PC-9 (cell line): ENCODE results near the gene L3HYPDH.

Experiments
- EZH2 ChIP-seq: fragments of 200-600 bp; sonication (generic); IDR thresholded peaks from 2 replicates; pipeline ENCODE4 v1.8.0; 2017; ENCODE audit warnings: antibody characterized with exemption, low read depth
- TF ChIP-seq, protein P1 (sequence below): fragments of 200-600 bp; sonication (generic); conservative IDR thresholded peaks from 2 replicates; pipeline ENCODE4 v1.6.1; 2017; ENCODE audit warnings: mixed run types, antibody characterized with exemption, mild to moderate bottlenecking, moderate library complexity

DNA sequence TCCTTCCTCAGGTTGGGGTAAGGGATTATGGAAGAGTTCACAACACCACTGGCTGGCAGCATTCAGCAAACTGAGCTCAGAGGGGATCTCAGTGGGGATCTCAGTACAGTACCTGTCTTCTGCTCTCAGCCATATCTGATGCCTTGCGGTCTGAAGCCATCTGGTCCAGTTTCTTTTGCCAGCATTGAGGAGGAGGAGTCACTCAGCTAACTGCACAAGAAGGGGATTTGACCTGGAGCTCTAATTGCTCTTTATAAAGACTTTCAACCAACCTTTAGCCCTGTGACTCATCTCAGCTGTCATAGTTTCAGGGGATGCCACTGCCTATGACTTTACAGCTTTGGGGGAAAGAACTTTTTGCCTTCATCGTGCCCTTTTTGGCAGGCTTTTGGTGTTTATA, 45.0 kb upstream of the L3HYPDH start:
- TF ChIP-seq, protein P1, sequence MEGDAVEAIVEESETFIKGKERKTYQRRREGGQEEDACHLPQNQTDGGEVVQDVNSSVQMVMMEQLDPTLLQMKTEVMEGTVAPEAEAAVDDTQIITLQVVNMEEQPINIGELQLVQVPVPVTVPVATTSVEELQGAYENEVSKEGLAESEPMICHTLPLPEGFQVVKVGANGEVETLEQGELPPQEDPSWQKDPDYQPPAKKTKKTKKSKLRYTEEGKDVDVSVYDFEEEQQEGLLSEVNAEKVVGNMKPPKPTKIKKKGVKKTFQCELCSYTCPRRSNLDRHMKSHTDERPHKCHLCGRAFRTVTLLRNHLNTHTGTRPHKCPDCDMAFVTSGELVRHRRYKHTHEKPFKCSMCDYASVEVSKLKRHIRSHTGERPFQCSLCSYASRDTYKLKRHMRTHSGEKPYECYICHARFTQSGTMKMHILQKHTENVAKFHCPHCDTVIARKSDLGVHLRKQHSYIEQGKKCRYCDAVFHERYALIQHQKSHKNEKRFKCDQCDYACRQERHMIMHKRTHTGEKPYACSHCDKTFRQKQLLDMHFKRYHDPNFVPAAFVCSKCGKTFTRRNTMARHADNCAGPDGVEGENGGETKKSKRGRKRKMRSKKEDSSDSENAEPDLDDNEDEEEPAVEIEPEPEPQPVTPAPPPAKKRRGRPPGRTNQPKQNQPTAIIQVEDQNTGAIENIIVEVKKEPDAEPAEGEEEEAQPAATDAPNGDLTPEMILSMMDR = no peak
- TF ChIP-seq EZH2 = no peak
